Thyroid gland (tissue), 4 donors: ENCODE measurements around the gene NDUFS6.

ENCODE experiments used
- POLR2A ChIP-seq, 2 donors: fragments of 450-650 bp; IDR thresholded peaks; one replicate each; pipeline ENCODE4 v1.6.1; 2017; ENCODE audit warnings: antibody characterized with exemption in 2 of 2, mild to moderate bottlenecking in 2 of 2, moderate library complexity in 1 of 2
- TF ChIP-seq, protein P1 (sequence below), 6 experiments: fragments of 200-600 bp in 3 of 6; fragments of 450-650 bp in 3 of 6; sonication (generic) in 3 of 6; IDR thresholded peaks; one replicate each; pipeline ENCODE4 v1.5.1; 2016 to 2019; ENCODE audit warnings: antibody characterized with exemption in 6 of 6, mild to moderate bottlenecking in 2 of 6, inconsistent platforms in 1 of 6, moderate library complexity in 1 of 6

DNA sequence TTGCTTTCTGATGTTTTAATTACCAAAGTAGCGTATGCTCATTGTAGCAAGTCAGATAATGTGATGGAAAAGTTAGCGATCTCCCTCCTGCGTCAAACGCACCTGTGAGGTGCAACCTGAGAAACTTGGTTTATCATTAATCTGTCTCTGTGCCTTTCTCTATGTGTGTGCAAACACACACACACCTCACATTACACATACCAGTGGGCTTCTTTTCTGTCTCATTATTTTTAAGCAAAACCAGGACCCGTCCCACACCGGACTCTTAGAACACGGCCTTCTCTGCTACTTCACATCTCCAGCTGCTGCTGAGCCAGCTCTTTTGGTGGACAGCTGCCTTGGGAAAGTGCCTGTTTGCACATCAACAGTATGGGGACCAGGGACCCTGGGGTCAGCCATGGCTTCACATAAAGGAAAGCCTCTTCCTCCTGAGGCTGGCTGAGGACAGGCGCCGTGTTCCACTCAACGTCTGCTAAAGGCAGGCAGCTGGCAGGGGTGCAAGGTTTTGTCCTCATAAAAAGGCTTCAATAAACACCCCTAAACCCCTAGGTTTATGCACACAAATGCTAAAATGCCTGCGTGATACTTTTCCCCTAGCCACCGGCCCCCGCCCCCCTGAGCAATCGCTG lies 45.8 kb upstream of the NDUFS6 start:
- TF ChIP-seq, protein P1, sequence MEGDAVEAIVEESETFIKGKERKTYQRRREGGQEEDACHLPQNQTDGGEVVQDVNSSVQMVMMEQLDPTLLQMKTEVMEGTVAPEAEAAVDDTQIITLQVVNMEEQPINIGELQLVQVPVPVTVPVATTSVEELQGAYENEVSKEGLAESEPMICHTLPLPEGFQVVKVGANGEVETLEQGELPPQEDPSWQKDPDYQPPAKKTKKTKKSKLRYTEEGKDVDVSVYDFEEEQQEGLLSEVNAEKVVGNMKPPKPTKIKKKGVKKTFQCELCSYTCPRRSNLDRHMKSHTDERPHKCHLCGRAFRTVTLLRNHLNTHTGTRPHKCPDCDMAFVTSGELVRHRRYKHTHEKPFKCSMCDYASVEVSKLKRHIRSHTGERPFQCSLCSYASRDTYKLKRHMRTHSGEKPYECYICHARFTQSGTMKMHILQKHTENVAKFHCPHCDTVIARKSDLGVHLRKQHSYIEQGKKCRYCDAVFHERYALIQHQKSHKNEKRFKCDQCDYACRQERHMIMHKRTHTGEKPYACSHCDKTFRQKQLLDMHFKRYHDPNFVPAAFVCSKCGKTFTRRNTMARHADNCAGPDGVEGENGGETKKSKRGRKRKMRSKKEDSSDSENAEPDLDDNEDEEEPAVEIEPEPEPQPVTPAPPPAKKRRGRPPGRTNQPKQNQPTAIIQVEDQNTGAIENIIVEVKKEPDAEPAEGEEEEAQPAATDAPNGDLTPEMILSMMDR (IDR thresholded peaks at IDR 0.05): no peak
- no peak for TF ChIP-seq POLR2A (IDR thresholded peaks at IDR 0.05)
